OCI-LY1 (cell line): Measurements from ENCODE around the gene SHLD3.

ENCODE experiments used
- H2AFZ ChIP-seq: fragments of 200-600 bp; sonication (generic), shearing (Covaris generic); 2 replicates; pipeline ENCODE4 v1.6.0; 2014; ENCODE audit warnings: antibody characterized with exemption, mild to moderate bottlenecking, low read length
- H3F3A ChIP-seq: fragments of 200-600 bp; sonication (generic), shearing (Covaris generic); 2 replicates; pipeline ENCODE4 v1.6.0; 2014; ENCODE audit warnings: mild to moderate bottlenecking, antibody characterized with exemption, low read length, moderate library complexity; ENCODE audit not compliant: insufficient read depth
- H3K27ac ChIP-seq: fragments of 200-600 bp; sonication (generic); 2 replicates; pipeline ENCODE4 v1.5.1; 2014; ENCODE audit warnings: low read length, mixed run types, mild to moderate bottlenecking, low read depth; ENCODE audit not compliant: poor library complexity, severe bottlenecking
- H3K27me3 ChIP-seq: fragments of 200-600 bp; sonication (generic); 2 replicates; pipeline ENCODE4 v1.6.0; 2014; ENCODE audit warnings: antibody characterized with exemption, mild to moderate bottlenecking, low read length, moderate library complexity; ENCODE audit not compliant: insufficient read depth
- H3K36me3 ChIP-seq: fragments of 200-600 bp; sonication (generic); 2 replicates; pipeline ENCODE4 v1.6.1; 2014; ENCODE audit warnings: mild to moderate bottlenecking, antibody characterized with exemption, low read length, moderate library complexity, mixed read lengths; ENCODE audit not compliant: insufficient read depth
- H3K4me1 ChIP-seq: fragments of 200-600 bp; sonication (generic); 2 replicates; pipeline ENCODE4 v1.5.1; 2014; ENCODE audit warnings: mild to moderate bottlenecking, low read length, moderate library complexity; ENCODE audit not compliant: insufficient read depth, severe bottlenecking
- H3K4me2 ChIP-seq: fragments of 200-600 bp; sonication (generic), shearing (Covaris generic); 2 replicates; pipeline ENCODE4 v1.6.1; 2014; ENCODE audit warnings: low read length
- H3K4me3 ChIP-seq: fragments of 200-600 bp; sonication (generic); 2 replicates; pipeline ENCODE4 v1.5.1; 2014; ENCODE audit warnings: low read length, low read depth, mild to moderate bottlenecking, mixed read lengths; ENCODE audit not compliant: poor library complexity, severe bottlenecking
- H3K79me2 ChIP-seq: fragments of 200-600 bp; shearing (Covaris generic); 2 replicates; pipeline ENCODE4 v1.6.1; 2016; ENCODE audit warnings: mixed run types, low read length, mixed read lengths; ENCODE audit not compliant: insufficient read depth
- H3K9ac ChIP-seq: fragments of 200-600 bp; sonication (generic), shearing (Covaris generic); 2 replicates; pipeline ENCODE4 v1.6.1; 2014; ENCODE audit warnings: mild to moderate bottlenecking, low read length, mixed read lengths
- H3K9me2 ChIP-seq: fragments of 200-600 bp; sonication (generic), shearing (Covaris generic); 2 replicates; pipeline ENCODE4 v1.6.1; 2014; ENCODE audit warnings: low read depth, mild to moderate bottlenecking, low read length, mixed read lengths
- H3K9me3 ChIP-seq: fragments of 200-600 bp; shearing (Covaris generic); 2 replicates; pipeline ENCODE4 v1.6.1; 2014; ENCODE audit warnings: low read length, mixed read lengths
- H4K20me1 ChIP-seq: fragments of 200-600 bp; sonication (generic), shearing (Covaris generic); 2 replicates; pipeline ENCODE4 v1.6.0; 2016; ENCODE audit warnings: mild to moderate bottlenecking, low read length; ENCODE audit not compliant: insufficient read depth
- EZH2 ChIP-seq: fragments of 200-600 bp; sonication (generic), shearing (Covaris generic); IDR thresholded peaks from 2 replicates; pipeline ENCODE4 v1.8.0; 2017; ENCODE audit warnings: borderline replicate concordance, mixed run types, mild to moderate bottlenecking, antibody characterized with exemption, low read length, moderate library complexity, mixed read lengths
- TF ChIP-seq, protein P1 (sequence below): fragments of 200-600 bp; sonication (generic), shearing (Covaris generic); IDR thresholded peaks from 2 replicates; pipeline ENCODE4 v1.5.1; 2017; ENCODE audit warnings: mild to moderate bottlenecking, antibody characterized with exemption, low read length, moderate library complexity, mixed read lengths

The SHLD3 gene

DNA sequence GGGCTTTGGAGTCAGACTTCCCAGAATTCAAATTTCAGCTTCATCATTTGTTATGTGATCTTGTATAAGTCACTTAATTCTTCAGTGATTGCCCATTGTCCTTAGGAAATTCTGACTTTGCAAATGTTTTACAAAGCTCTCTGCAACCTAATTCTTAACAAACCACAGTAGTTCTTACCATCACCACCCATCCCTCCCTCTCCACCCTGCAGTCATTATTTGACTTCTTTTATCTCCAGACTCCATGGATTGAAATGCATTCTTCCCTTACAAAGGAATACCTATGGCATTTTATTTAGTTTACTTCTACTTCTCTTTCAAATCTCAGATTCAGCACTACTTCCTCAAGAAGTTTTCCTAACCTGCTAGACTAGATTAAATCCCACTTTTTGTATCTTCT lies 23.1 kb downstream of the SHLD3 start:
- H3K4me3 ChIP-seq = no peak overlapping the region
- H3K79me2 ChIP-seq = no peaks in the 10 kb centered on the region
- no peaks in the 10 kb centered on the region for H4K20me1 ChIP-seq
- no peaks in the 10 kb centered on the region for H3K4me1 ChIP-seq
- no peak overlapping the region for H3K4me2 ChIP-seq
- H3K36me3 ChIP-seq = peaks cover 10% of the 10 kb centered on the region; the same call in 1 of the 2 replicates
- H3K9me3 ChIP-seq = no peaks in the 10 kb centered on the region
- no peaks in the 10 kb centered on the region for H3F3A ChIP-seq
- H3K9ac ChIP-seq = no peak overlapping the region
- no peaks in the 10 kb centered on the region for H3K27me3 ChIP-seq
- H2AFZ ChIP-seq = no peak overlapping the region
- H3K27ac ChIP-seq = no peak overlapping the region
- TF ChIP-seq EZH2 = no peak
- TF ChIP-seq, protein P1, sequence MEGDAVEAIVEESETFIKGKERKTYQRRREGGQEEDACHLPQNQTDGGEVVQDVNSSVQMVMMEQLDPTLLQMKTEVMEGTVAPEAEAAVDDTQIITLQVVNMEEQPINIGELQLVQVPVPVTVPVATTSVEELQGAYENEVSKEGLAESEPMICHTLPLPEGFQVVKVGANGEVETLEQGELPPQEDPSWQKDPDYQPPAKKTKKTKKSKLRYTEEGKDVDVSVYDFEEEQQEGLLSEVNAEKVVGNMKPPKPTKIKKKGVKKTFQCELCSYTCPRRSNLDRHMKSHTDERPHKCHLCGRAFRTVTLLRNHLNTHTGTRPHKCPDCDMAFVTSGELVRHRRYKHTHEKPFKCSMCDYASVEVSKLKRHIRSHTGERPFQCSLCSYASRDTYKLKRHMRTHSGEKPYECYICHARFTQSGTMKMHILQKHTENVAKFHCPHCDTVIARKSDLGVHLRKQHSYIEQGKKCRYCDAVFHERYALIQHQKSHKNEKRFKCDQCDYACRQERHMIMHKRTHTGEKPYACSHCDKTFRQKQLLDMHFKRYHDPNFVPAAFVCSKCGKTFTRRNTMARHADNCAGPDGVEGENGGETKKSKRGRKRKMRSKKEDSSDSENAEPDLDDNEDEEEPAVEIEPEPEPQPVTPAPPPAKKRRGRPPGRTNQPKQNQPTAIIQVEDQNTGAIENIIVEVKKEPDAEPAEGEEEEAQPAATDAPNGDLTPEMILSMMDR = no peak
- H3K9me2 ChIP-seq = no peaks in the 10 kb centered on the region

DNA sequence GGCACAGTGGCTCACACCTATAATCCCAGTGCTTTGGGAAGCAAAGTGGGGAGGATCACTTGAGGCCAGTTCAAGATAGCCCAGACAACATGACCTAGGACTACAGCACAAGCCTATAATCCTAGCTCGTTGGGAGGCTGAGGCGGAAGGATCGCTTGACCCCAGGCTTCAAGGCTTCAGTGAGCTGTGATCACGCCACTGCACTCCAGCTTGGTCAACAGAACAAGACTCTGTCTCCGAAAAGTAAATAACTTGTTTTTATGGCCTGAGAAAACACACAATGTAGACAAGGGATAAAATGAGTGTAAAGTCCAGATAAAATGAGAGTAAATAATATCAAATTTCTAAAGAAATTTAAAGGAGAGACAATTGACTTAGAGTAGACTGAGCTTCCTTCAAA lies 26.3 kb downstream of the SHLD3 start:
- H3F3A ChIP-seq = no peaks in the 10 kb centered on the region; the same call in 1 of the 2 replicates

DNA sequence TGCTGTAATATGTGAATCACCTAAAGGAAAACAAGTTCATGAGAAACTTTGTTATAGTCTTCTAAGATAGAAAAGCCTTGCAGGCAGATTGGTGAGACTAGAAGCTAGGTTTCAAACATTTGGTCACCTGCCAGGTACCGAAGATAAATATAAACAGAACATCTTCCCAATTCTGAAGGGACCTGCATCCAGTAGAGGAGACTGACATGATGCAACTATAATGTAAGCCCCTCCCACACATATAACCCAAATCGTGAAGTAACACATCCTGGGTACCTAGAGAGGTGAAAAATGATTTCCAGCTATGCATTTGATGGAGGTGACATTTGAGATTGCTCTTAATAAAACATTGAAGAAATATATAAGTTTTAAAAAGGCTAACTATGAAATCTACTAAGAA lies 29.9 kb downstream of the SHLD3 start:
- no peak overlapping the region for H3K27ac ChIP-seq
- H3K4me2 ChIP-seq = no peak overlapping the region
- no peak for TF ChIP-seq EZH2
- TF ChIP-seq, protein P1 = no peak
- no peak overlapping the region for H2AFZ ChIP-seq
- no peaks in the 10 kb centered on the region for H3K79me2 ChIP-seq
- H3K36me3 ChIP-seq = peaks cover 35% of the 10 kb centered on the region; the same call in 1 of the 2 replicates
- H3F3A ChIP-seq = no peaks in the 10 kb centered on the region; the same call in 1 of the 2 replicates
- no peaks in the 10 kb centered on the region for H3K27me3 ChIP-seq
- no peaks in the 10 kb centered on the region for H3K4me1 ChIP-seq
- no peak overlapping the region for H3K9ac ChIP-seq
- no peaks in the 10 kb centered on the region for H3K9me3 ChIP-seq
- no peaks in the 10 kb centered on the region for H4K20me1 ChIP-seq
- H3K4me3 ChIP-seq = no peak overlapping the region
- no peaks in the 10 kb centered on the region for H3K9me2 ChIP-seq

More for the DNA sequence above, 26.3 kb downstream of the SHLD3 start:
- Histone ChIP-seq H3K36me3 (peaks cover 25% of the 10 kb centered on the region; the same call in 1 of the 2 replicates), H3K9me3 (no peaks in the 10 kb centered on the region), H3K4me2 (no peak overlapping the region), H3K27me3 (no peaks in the 10 kb centered on the region), H4K20me1 (no peaks in the 10 kb centered on the region), H3K9ac (no peak overlapping the region), H2AFZ (no peak overlapping the region), H3K4me1 (no peaks in the 10 kb centered on the region), H3K4me3 (no peak overlapping the region), H3K9me2 (no peaks in the 10 kb centered on the region), H3K27ac (no peak overlapping the region), H3K79me2 (no peaks in the 10 kb centered on the region)
- TF ChIP-seq EZH2 = no peak
- TF ChIP-seq, protein P1 = no peak
